GM21360 (cell line): ENCODE results near the gene TMEM213.

Experiments used
- ATAC-seq: cut with Tn5 transposase; IDR thresholded peaks from one replicate; pipeline ENCODE4 v1.9.1; 2021; ENCODE audit warnings: mild to moderate bottlenecking, moderate library complexity; ENCODE audit not compliant: unreplicated experiment

Gene TMEM213

DNA sequence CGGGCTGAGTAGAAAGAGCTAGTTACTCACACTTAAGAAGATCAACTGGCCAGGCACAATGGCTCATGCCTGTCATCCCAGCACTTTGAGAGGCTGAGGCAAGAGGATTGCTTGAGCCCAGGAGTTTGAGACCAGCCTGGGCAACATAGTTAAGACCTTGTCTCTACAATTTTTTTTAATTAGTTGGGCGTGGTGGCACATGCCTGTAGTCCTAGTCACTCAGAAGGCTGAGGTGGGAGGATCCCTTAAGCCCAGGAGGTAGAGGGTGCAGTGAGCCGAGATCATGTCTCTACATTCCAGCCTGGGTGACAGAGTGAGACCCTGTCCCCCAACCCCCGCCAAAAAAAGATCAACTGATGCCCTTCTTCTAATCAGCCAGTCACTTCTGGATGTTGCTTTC is 74.8 kb downstream of the TMEM213 start:
- no peak for ATAC-seq

GRCh38 chr7:138873220-138873892 is 75.6 kb downstream of the TMEM213 start:
- no peak for ATAC-seq

DNA sequence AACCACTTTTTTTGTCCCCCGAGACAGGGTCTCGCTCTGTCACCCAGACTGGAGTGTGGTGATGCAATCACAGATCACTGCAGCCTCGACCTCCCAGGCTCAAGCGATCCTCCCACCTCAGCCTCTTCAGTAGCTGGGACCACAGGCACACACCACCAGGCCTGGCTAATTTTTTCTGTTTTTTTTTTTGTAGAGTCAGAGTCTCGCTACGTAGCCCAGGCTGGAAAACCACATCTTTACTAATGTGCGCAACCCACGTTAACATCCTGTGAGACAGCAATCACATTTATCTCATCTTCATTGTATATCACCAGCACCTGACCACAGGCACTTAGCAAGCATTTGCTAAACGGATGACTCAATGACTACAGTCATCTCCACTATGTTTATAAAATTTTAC is 78.0 kb downstream of the TMEM213 start:
- no peak for ATAC-seq

DNA sequence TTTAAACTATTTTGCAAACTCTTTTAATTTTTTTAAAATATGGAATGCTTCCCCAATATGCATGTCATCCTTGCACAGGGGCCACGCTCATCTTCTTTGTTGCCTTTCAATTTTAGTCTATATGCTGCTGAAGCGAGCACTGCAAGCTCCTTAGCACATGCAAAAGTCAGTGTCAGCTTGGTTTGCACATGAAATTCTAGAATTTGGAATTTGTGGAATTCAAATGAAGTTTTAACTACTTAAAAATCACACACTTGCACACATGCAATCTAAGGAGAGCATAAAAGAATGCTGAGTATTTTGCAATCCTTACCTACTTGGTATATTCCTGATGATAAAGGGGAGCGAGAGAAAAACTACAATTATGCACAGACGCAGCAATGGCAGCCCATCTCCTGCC is 78.5 kb downstream of the TMEM213 start:
- ATAC-seq, result no peak

GRCh38 chr7:138878051-138878450 is 80.3 kb downstream of the TMEM213 start:
- ATAC-seq, result no peak

DNA sequence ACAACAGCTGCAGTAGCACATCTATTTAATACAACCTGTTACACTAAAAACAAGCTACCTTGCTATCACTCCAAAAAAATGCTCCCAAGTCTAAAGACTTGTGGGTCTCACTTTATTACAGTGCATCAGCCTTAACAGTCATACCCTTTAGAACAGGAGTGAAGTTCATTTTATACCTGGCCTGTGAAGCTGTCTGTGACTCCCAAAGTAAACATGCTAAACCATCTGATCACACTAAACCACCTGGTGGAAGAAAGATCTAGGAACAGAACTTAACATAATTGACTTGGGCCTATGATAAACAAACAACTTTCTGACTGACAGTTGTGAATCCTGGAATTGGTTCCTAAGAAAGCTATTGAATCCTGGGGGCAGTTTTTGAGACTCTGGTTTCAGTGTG is 81.1 kb downstream of the TMEM213 start:
- no peak for ATAC-seq

DNA sequence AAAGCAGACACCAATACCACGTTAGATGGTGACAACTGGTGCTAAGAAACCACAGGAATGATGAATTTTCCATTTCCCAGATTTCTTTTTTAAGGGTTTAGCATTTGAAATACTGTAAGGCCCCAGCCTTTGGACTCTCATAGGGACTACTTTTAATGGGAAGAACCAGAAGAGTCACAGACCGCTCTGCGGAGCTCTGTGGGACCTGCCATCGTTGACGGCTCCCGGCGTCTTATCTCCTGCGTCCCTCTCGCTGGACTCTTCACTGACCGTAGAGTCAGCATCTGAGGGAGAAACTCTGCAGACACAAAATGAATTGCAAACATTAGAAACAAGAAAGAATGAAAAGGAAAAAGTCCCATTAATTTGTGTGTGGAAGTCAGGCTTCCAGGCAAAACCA is 81.6 kb downstream of the TMEM213 start:
- ATAC-seq, result no peak

DNA sequence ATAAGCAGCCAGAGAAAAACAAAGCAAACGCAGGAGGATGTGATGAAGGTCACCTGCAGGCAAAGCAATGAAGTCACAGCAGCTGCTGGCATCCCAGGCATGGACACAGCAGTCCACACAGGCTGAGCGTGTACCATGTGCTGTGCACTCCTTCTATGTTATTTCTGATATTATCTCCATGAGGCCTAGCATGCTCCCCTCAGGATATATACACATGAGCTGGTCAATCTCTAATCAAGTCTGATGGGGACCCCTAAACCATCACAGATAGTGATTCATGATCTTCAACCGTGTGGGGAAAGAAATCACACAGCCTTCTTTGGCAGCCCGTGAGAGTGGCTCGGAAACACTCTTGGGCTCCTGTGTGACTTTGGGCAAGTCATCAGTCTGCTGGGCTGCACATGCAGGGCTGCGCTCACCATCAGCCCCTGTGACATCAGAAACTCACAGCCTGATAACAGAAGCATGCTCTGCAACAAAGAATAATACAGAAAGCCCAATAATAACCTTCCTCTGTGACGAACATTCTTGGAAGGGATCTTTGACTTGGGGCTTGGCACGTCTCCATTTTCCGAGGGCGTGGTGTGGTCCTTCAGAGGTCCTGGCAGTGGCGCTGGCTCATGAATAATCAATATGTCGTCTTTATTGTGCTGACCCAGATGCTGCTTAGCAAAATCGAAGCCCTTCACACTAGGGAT is 83.2 kb downstream of the TMEM213 start:
- ATAC-seq, result no peak

GRCh38 chr7:138881579-138882188 is 83.9 kb downstream of the TMEM213 start:
- no peak for ATAC-seq

GRCh38 chr7:138882249-138882648 is 84.5 kb downstream of the TMEM213 start:
- no peak for ATAC-seq

- no peak for ATAC-seq
These were observed 87.8 kb downstream of the TMEM213 start for GRCh38 chr7:138885383-138886147.

GRCh38 chr7:138886501-138886917 is 88.7 kb downstream of the TMEM213 start:
- peak; percentile 85 for ATAC-seq

DNA sequence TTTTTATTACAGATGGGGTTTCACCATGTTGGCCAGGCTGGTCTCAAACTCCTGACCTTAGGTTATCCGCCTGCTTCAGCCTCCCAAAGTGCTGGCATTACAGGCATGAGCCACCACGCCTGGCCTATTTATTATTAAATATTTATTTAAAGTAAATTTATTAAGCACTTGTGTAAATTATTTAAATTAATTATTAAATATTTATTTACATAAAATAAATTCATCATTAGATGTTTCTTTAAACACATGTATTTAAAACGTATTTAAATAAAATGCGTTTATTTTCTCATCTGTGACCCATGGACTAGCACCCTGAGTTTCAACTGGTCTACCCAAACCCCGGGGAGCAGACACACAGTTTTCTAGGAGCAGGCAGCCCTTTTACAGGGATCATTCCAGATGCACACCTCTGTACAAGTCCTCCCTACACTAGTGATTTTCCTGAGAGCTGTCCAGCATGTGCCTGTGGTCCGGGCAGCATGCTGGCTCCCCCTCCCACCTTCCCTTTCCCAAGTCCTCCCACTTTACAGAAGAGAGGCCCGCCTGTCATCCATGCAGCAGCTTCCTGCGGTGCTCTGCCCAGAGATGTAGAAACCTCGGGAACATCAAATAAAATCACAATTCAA is 89.4 kb downstream of the TMEM213 start:
- ATAC-seq, result no peak
